Measurements from ENCODE around the gene NTN1.

NTN1 gene

DNA sequence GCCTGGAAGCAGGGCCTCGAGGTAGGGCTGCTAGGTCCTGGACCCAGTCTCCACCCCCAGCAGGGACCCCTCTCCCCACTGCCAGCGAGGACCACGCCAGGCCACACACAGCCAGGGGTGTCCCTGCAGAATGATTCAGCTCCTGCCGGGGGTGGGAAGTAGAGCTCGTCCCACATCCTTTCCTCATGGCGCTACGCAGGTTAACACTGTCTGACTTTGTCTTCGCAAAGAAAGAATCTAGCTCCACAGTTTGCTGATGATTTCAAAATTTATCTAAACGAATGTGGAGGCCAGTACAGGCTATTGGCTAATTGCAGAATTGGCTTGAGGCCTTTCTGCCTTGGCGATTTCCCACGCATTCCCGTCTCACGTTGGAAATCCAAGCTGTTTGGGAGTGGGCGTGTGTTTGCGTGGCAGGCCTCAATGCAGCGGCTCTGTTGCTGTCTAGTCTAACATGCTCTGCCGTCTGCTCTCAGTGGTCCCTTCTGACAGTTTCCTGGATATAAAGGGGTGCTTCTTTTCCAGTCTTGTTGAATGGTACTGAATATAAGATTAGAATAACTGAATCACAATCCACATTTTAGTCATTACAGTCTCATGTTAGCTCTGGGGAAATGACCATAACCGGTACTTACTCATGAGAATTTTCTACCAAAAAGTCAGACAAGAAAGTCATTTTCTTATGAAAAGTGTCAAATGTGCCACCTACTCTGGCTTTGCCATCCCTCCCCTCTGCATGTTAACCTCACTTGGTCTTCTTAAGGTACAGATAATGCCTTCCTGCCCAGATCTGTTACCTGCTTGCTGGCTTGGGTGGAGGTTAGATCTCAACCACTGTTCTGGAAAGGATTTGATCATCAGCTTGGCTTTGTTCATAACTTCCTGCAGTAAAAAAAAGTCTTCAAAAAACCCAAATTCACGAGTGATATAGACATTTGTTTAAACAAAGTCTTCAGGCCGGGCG, 252.4 kb downstream of the NTN1 start:
- no peak for DNase-seq (ENCODE audit: low spot score)

DNA sequence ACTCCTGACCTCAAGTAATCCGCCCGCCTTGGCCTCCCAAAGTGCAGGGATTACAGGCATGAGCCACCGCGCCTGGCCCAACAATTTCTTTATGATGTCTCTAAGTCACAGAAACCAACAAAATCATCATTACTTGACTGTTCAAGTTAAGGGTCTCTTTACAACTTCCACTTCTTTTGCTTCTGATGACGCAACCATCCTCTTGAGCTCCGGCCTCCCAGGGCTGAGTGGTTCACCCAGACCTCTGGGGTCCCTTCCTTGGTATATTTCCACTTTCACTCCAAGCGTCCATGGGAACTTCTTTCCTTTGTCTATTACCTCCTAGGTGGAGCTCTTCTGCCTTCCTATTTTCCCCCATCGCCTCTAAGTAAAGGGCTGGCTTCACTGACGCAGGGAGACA, 253.7 kb downstream of the NTN1 start:
- DNase-seq (ENCODE audit: low spot score): no peak

DNA sequence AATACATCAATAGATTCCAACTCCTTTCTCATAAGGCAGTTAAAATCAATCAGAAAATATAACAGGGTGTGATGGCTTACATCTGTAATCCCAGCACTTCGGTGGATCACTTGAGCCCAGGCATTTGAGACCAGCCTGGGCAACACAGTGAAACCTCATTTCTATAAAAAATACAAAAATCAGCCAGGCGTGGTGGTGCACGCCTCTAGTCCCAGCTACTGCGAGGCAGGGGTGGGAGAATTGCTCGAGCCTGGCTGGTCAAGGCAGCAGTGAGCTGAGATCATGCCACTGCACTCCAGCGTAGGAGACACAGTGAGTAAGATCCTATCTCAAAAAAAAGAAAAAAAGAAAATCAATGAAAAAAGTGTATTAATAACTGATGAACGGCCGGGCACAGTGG, 258.6 kb downstream of the NTN1 start:
- DNase-seq (ENCODE audit: low spot score): no peak

DNA sequence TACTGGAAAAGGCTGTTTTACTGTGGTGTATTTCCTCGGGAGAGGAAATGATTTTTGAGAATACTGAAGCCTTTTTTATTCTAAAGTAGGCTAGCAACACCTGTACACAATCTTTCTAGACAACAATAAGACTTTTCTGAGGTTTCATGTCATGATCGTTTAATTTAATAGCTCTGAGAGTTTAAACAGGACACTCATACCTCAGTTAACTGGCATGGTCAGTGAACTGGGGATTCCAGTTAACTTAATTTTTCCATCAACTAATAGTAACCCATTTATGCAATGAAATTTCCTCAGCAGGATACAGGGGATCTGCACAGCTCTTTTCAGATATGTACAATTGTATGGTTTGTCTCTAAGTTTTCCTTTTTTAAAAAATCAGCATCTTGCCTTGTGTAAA, 262.6 kb downstream of the NTN1 start:
- no peak for DNase-seq (ENCODE audit: low spot score)

DNA sequence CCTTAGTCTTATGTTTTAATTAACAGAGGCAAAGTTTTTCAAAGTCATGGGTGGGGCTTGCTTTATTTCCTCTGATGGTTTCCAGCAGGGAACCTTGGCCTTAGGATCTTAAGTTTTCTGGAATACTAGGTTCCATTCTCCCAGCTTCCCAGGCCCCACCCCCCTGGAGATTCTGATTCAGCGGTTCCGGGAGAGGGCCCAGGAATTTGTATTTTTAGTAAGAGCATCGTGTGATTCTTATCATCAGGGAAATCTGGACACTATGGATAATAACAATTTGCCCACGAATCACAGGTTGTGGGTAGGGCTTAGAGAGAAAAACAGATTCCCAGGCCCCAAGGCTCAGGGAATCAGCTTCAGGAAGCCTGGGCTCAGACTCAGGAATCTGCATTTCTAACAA, 263.6 kb downstream of the NTN1 start:
- no peak for DNase-seq (ENCODE audit: low spot score)

DNA sequence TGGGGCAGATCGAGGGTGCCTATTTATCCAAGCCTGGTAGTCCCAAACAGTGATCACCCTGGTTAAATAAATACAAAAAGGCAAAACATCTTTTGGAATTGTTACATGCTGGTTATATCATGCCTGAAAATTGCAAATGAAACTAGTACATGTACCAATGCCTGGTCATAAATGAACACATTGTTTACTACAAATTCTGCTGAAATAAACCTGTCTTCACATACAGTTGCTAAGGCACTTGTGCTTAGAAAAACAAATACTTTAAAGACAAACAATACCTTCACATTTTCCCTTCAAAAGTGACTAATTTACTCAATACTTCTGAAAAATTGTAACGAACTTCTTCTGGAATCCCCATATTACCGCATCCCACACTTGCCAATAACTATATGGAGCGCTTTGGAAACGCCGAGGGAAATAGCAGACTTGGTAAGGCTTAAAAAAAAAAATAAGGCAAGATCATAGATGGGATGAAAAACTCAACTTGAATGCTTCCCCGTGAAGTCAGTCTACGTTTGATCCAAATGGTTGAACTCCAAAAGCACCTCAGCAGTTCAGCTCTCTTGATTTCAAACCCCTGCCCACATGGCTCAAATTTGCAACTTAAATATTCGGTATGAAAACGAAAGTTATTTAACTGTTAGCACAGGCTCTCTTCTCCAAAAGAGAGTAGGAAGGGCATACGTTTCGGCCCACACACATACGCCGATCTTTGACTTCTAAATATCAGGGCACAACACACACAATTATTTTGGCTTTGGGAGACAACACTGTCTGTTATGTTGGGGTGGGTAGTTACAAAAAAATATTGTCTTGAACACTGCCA, 264.5 kb downstream of the NTN1 start:
- no peak for DNase-seq (ENCODE audit: low spot score)

DNA sequence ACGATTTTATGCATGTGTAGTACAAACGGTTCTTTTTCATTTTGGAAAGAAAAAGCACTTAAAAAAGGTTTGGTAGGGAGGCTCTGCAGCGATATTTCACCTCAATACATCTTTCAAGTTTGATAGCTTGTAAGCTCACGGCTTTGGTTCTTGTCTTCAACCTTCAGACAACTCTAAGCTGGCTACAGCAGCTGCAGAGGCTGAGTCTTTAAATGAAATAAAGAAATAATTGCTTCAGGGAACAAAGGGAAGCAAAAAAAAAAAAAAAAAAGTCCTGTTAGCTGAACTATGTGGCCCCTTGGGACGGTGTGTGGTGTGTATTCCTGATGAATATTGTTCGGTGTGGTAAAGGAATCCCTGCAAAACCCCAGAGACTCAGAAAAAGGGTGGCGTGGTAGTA, 265.1 kb downstream of the NTN1 start:
- no peak for DNase-seq (ENCODE audit: low spot score)

DNA sequence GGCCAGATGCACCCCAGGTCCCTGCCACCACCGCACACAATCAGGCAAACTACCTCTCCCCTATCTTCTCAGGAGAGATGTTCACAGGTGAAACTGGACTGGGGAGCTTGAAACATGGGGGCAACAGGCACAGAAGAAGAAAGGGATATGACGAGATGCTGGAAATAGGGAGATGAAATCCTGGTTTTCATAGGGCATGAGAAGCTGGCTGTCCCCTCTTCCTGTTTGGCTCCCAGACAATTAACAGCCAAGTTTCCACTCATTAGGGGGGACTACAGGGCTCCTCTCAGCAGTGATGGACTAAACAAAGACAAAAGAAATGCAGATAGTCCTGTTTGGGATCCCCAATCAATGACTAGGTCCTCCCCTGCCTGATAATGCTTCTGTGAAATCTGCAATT, 266.0 kb downstream of the NTN1 start:
- no peak for DNase-seq (ENCODE audit: low spot score)

DNA sequence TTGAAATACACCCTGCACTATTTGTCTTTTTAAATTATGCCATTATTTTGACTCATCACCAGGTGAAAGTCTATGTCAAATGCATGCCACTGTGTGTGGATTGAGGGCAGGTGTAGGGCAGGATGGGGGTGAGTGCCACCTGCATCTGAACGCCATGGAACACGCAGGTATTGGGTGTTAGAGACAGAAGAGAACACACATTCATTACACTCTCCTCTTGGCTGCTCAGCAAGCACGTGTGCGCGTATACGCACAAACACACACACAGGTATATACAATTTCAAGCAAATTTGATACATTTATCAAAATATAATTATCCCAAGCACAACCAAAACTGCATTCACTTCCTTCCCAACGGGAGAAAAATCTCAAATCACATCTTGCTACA, 268.9 kb downstream of the NTN1 start:
- no peak for DNase-seq (ENCODE audit: low spot score)

DNA sequence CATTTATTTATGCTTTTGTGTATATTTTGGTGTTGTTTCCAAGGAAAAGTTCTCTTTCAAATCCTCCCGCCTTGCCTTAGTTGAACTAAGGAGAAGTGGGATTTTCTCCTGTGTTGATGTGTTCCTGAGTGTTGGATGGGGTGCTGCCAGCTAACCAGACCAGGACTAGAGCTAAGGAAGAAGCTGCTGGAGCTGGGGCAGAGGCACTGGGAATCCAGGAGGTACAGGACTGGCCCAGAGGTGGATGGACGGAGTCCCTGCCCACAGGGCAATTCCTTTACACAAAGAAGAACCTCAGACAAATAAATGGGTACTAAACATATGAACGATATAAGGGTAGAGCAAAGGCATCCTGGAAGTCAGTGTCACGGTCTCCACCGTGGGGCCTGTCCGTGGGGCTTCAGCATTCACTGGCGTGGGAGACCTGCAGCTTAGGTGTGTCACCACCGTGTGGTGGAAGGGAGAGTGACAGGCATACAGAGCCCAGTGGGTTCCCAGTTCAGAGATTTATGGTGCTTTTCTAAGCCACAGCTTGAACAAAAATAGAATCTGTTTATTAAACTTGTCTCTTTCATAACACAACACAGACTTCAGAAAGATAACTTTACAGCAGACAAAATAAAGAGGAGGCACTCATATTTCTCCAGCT, 270.7 kb downstream of the NTN1 start:
- DNase-seq (ENCODE audit: low spot score): peak; percentile 37

DNA sequence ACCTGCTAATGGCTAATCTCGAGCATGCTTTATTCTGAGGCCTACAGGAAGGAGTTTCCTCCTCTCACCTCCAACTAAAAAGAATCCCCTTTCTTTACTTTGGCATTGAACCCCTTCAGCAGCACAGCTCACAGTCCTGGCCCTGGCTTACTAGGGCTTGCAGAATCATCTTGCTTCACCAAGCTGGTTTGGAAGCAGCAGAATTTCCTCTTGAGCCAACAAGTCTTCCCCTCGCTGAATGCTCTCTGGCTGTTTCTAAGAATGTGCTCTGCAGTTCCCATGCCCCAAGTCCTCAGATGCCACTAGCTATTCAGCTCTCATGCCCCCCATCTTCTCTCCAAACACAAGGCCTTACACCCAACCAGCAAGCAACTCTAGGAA, 271.2 kb downstream of the NTN1 start:
- DNase-seq (ENCODE audit: low spot score): no peak
